Fibroblast of the aortic adventitia (primary cell): Measurements from ENCODE around the gene UGT1A8. TPM values are rescaled to one million over a fixed set of nuclear protein-coding genes. Genes with fewer than 3 reads are reported as not detected.
"Not testable (repeated sequence)": the region's sequence is repeated elsewhere in the genome, so short reads cannot be mapped to it uniquely, and the experiment has no call there.

Source experiments
- DNase-seq: peaks from one replicate; pipeline ENCODE4 v3.0.0-alpha.2; 2010; ENCODE audit warnings: low read depth
- H3K4me3 ChIP-seq: 2 replicates; pipeline ENCODE4 v1.5.1; 2011; ENCODE audit warnings: low read depth, mild to moderate bottlenecking, control low read depth, low read length, moderate library complexity
- CTCF ChIP-seq: IDR thresholded peaks from 2 replicates; pipeline ENCODE4 v1.5.1; 2011; ENCODE audit warnings: mild to moderate bottlenecking, low read length, control low read depth, inconsistent platforms; ENCODE audit not compliant: insufficient read depth
- total RNA-seq: library from RNA; depleted of rRNA; stranded (reverse); fragments of >200 nt; gene quantifications from 2 replicates; pipeline ENCODE4 v1.2.3, GENCODE V29; 2012; ENCODE audit warnings: low replicate concordance

UGT1A8 gene
- total RNA-seq, result 0.09 TPM in 1 of 2 replicates, not detected in the other

DNA sequence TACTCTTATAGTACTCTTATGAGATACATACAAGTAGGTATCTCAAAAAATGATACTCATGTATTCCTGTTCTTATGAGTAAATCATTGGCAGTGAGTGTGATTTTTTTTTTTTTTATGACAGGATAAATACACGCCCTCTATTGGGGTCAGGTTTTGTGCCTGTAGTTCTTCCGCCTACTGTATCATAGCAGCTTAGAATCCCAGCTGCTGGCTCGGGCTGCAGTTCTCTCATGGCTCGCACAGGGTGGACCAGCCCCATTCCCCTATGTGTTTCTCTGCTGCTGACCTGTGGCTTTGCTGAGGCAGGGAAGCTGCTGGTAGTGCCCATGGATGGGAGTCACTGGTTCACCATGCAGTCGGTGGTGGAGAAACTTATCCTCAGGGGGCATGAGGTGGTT is at the start of gene UGT1A8:
TSS of gene UGT1A8 (plus strand) at position 158 of the 400 bp plus-strand sequence. CDS start at position 233, 75 bp downstream.
- not testable (repeated sequence) for DNase-seq, H3K4me3 ChIP-seq

DNA sequence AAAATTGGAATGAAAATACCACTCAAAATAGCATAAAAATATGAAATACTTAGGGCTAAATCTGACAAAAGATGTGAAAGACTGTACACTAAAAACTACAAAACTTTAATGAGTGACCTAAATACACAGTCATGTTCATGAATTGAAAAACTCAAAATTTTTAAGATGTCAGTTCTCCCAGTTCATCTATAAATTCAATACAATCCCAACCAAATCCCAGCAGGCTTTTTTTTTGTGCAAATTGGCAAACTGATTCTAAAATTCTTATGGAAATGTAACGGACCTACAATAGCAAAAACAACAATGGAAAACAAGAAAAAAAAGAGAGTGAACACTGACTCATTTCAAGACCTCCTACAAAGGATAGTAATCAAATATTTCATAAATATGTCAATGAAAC is 46.4 kb upstream of the UGT1A8 start:
- no peak for TF ChIP-seq CTCF
- H3K4me3 ChIP-seq, result no peak overlapping the region
- no peak for DNase-seq

GRCh38 chr2:233571462-233571861 is 46.0 kb upstream of the UGT1A8 start:
- no peak overlapping the region for H3K4me3 ChIP-seq
- no peak for TF ChIP-seq CTCF
- no peak for DNase-seq

DNA sequence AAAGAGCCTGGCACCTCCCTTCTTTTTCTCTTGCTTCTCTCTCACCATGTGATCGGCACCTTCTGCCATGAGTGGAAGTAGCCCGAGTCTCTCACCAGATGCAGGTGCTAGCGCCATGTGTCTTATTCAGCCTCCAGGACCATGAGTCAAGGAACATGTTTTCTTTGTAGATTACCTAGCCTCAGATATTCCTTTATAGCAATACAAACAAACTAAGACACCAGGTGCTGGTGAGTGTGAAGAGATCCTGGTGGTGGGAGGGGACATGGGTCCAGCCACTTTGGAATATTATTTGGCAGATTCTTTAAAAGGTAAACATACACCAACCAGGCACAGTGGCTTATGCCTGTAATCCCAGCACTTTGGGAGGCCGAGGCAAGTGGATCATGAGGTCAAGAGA is 45.0 kb upstream of the UGT1A8 start:
- DNase-seq, result no peak
- no peak overlapping the region for H3K4me3 ChIP-seq
- TF ChIP-seq CTCF, result no peak

DNA sequence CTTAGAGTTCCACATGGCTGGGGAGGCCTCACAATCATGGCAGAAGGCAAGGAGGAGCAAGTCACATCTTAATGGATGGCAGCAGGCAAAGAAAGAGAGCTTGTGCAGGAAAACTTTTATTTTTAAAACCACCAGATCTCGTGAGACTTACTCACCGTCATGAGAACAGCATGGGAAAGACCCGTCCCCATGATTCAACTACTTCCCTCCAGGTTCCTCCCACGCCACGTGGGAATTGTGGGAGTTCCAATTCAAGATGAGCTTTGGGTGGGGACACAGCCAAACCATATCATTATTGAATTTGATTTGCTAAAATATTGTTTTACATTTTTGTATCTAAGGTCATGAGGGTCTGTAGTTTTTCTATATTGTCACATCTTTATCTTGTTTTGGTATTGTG is 40.1 kb upstream of the UGT1A8 start:
- DNase-seq, H3K4me3 ChIP-seq: not testable (repeated sequence)

DNA sequence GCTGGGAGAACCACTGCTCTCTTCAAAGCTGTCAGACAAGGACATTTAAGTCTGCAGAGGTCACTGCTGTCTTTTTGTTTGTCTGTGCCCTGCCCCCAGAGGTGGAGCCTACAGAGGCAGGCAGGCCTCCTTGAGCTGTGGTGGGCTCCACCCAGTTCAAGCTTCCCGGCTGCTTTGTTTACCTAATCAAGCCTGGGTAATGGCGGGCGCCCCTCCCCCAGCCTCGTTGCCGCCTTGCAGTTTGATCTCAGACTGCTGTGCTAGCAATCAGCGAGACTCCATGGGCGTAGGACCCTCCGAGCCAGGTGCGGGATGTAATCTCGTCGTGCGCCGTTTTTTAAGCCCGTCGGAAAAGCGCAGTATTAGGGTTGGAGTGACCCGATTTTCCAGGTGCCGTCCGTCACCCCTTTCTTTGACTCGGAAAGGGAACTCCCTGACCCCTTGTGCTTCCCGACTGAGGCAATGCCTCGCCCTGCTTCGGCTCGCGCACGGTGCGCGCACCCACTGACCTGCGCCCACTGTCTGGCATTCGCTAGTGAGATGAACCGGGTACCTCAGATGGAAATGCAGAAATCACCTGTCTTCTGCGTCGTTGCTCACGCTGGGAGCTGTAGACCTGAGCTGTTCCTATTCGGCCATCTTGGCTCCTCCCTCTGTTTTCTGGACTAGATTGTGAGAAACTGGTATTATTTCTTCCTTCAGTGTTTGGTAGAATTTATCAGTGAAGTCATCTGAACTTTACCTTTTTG is 34.0 kb upstream of the UGT1A8 start:
- H3K4me3 ChIP-seq, DNase-seq: not testable (repeated sequence)

GRCh38 chr2:233584210-233584609 is 33.2 kb upstream of the UGT1A8 start:
- DNase-seq, result no peak
- TF ChIP-seq CTCF, result no peak

GRCh38 chr2:233588400-233588799 is 29.0 kb upstream of the UGT1A8 start:
- DNase-seq, result no peak
- no peak for TF ChIP-seq CTCF
- H3K4me3 ChIP-seq, result no peak overlapping the region

More at GRCh38 chr2:233584210-233584609, 33.2 kb upstream of the UGT1A8 start:
- no peak overlapping the region for H3K4me3 ChIP-seq

- not testable (repeated sequence) for H3K4me3 ChIP-seq, DNase-seq
Measured at GRCh38 chr2:233592706-233593105, 24.7 kb upstream of the UGT1A8 start.
